HG02973 (cell line): ENCODE data around the gene LAT.

ENCODE experiments used
- ATAC-seq: cut with Tn5 transposase; IDR thresholded peaks from one replicate; pipeline ENCODE4 v1.9.1; 2021; ENCODE audit warnings: moderate library complexity; ENCODE audit not compliant: unreplicated experiment

Gene LAT

GRCh38 chr16:29007730-29008593 is 23.1 kb downstream of the LAT start:
- ATAC-seq: no peak

- no peak for ATAC-seq
Measured at GRCh38 chr16:29009050-29009837, 24.4 kb downstream of the LAT start.

GRCh38 chr16:29009838-29010166 is 24.9 kb downstream of the LAT start:
- ATAC-seq: no peak

- no peak for ATAC-seq
Measured at GRCh38 chr16:29011112-29011511, 26.3 kb downstream of the LAT start.

GRCh38 chr16:29011851-29012250 is 27.0 kb downstream of the LAT start:
- ATAC-seq: no peak

GRCh38 chr16:29012913-29013553 is 28.2 kb downstream of the LAT start:
- ATAC-seq: no peak

GRCh38 chr16:29014561-29015069 is 29.8 kb downstream of the LAT start:
- ATAC-seq: no peak

- ATAC-seq: no peak
Measured at GRCh38 chr16:29022196-29022595, 37.3 kb downstream of the LAT start.

GRCh38 chr16:29023279-29024277 is 38.7 kb downstream of the LAT start:
- ATAC-seq: no peak

GRCh38 chr16:29024278-29024677 is 39.4 kb downstream of the LAT start:
- ATAC-seq: no peak

GRCh38 chr16:29025218-29025617 is 40.4 kb downstream of the LAT start:
- ATAC-seq: no peak

- ATAC-seq: no peak
Measured at GRCh38 chr16:29025735-29026134, 40.9 kb downstream of the LAT start.

- no peak for ATAC-seq
Measured at GRCh38 chr16:29028457-29029167, 43.8 kb downstream of the LAT start.

GRCh38 chr16:29029168-29029994 is 44.5 kb downstream of the LAT start:
- no peak for ATAC-seq

- no peak for ATAC-seq
Measured at GRCh38 chr16:29030086-29030840, 45.4 kb downstream of the LAT start.
